Lower lobe of right lung (tissue), 2 donors: ENCODE data around the gene SCGB3A1. TPM values are rescaled to one million over a fixed set of nuclear protein-coding genes. Genes with fewer than 3 reads are reported as not detected.
A peak's percentile ranks its signal among the peaks of the same experiment; 100 is the strongest.

Experiments used
- ATAC-seq, 2 donors: fragments of 200-7000 bp; cut with Tn5 transposase; one replicate each; pipeline ENCODE4 v1.9.1; 2020 to 2022; ENCODE audit warnings: mild to moderate bottlenecking in 2 of 2, moderate library complexity in 2 of 2
- DNase-seq: peaks from one replicate; pipeline ENCODE4 v3.0.0-alpha.2; 2020
- H3K27ac ChIP-seq: fragments of 200-600 bp; one replicate; pipeline ENCODE4 v1.8.0; 2022
- H3K27me3 ChIP-seq: fragments of 200-600 bp; one replicate; pipeline ENCODE4 v1.8.0; 2022; ENCODE audit warnings: low read depth
- H3K36me3 ChIP-seq: fragments of 200-600 bp; one replicate; pipeline ENCODE4 v1.8.0; 2022; ENCODE audit warnings: mild to moderate bottlenecking
- H3K4me1 ChIP-seq: fragments of 200-600 bp; one replicate; pipeline ENCODE4 v1.8.0; 2022
- H3K4me3 ChIP-seq: fragments of 200-600 bp; one replicate; pipeline ENCODE4 v1.8.0; 2022; ENCODE audit warnings: mild to moderate bottlenecking
- H3K9me3 ChIP-seq: fragments of 200-600 bp; one replicate; pipeline ENCODE4 v1.8.0; 2022
- CTCF ChIP-seq: fragments of 200-600 bp; IDR thresholded peaks from one replicate; pipeline ENCODE4 v1.8.0; 2022; ENCODE audit warnings: antibody characterized with exemption, mild to moderate bottlenecking
- intact Hi-C: fragments of 100-400 bp; cut with DNase I; formaldehyde crosslinking; loops from one replicate; pipeline ENCODE4 v1.11.0; 2022
- total RNA-seq: library from RNA; stranded (reverse); fragmentation: NEBNext Ultra II Directional; extraction: Animal tissue kit (Norgen Biotek cat#: 25700); gene quantifications from one replicate; pipeline ENCODE4 v1.2.1, GENCODE V29; 2021
- donor health status: DM: no; HTN: yes; CAD: no; lungs with severe emphysema.

SCGB3A1 gene
- total RNA-seq, 1 donor from 2014 or later = 1,318 TPM

- no peaks in the 10 kb centered on the region for H3K27me3 ChIP-seq
- TF ChIP-seq CTCF = no peak
- intact Hi-C loops = no loop called here
- no peaks in the 10 kb centered on the region for H3K36me3 ChIP-seq
- H3K27ac ChIP-seq = no peak overlapping the region
- no peak overlapping the region for H3K4me3 ChIP-seq
- H3K9me3 ChIP-seq = no peaks in the 10 kb centered on the region
- peak; percentile 41 for DNase-seq
- no peak for ATAC-seq
- no peaks in the 10 kb centered on the region for H3K4me1 ChIP-seq
Measured at GRCh38 chr5:180601591-180602480, 10.5 kb upstream of the SCGB3A1 start.

DNA sequence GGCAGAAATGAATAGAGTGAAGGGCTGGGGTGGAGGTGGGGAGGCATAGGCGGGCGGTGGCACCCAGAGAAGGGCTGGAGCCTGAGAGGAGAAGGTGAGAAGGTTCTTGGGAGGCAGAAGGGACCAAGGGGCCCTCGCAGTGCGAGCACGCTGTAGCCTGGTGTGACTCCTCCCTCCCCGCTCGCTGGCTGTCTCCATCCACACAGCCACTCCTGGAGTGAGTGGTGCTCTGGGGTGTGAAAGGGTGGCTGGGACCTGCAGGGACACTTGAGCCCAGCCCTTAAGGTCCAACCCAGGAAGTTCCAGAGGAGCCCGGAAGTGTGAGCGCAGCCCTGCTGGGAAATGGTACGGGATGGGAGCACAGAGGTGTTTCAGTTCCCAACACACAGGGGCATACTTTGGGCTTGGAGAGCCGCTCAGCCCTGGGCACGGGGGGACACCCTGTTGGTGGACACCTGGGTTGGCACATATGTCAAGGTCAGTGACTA is 9.3 kb upstream of the SCGB3A1 start:
- peak; percentile 71 to 77 for ATAC-seq

GRCh38 chr5:180599981-180600553 is 8.8 kb upstream of the SCGB3A1 start:
- Histone ChIP-seq H3K4me3 (no peak overlapping the region), H3K36me3 (no peaks in the 10 kb centered on the region), H3K4me1 (no peaks in the 10 kb centered on the region), H3K27ac (peak overlapping the region; percentile 31), H3K27me3 (no peaks in the 10 kb centered on the region), H3K9me3 (no peaks in the 10 kb centered on the region)
- ATAC-seq (no peak), DNase-seq (no peak)
- no peak for TF ChIP-seq CTCF
- intact Hi-C loops = no loop called here

More for the DNA sequence above, 9.3 kb upstream of the SCGB3A1 start:
- Histone ChIP-seq H3K27ac (peak overlapping the region; percentile 31), H3K4me3 (no peak overlapping the region), H3K36me3 (no peaks in the 10 kb centered on the region), H3K9me3 (no peaks in the 10 kb centered on the region), H3K4me1 (no peaks in the 10 kb centered on the region), H3K27me3 (no peaks in the 10 kb centered on the region)
- no peak for TF ChIP-seq CTCF
- DNase-seq = peak; percentile 77
- intact Hi-C loops = no loop called here

- ATAC-seq = no peak
- intact Hi-C loops = no loop called here
- H3K27ac ChIP-seq = no peak overlapping the region
- no peaks in the 10 kb centered on the region for H3K4me1 ChIP-seq
- TF ChIP-seq CTCF = no peak
- no peak overlapping the region for H3K4me3 ChIP-seq
- H3K27me3 ChIP-seq = no peaks in the 10 kb centered on the region
- no peaks in the 10 kb centered on the region for H3K36me3 ChIP-seq
- DNase-seq = no peak
- H3K9me3 ChIP-seq = no peaks in the 10 kb centered on the region
Measured at GRCh38 chr5:180599590-180599914, 8.3 kb upstream of the SCGB3A1 start.

GRCh38 chr5:180598797-180599589 is 7.7 kb upstream of the SCGB3A1 start:
- ATAC-seq (no peak), DNase-seq (no peak)

More at GRCh38 chr5:180598797-180599589, 7.7 kb upstream of the SCGB3A1 start:
- Histone ChIP-seq H3K4me1 (no peaks in the 10 kb centered on the region), H3K27ac (no peak overlapping the region), H3K4me3 (no peak overlapping the region), H3K9me3 (no peaks in the 10 kb centered on the region), H3K36me3 (no peaks in the 10 kb centered on the region), H3K27me3 (no peaks in the 10 kb centered on the region)
- TF ChIP-seq CTCF = no peak
- intact Hi-C loops = no loop called here
